AG04449 (cell line): ENCODE data around the gene LIN52.

Experiments used
- CTCF ChIA-PET: fragments of 350-600 bp; formaldehyde crosslinking; extraction: SDS; loops from one replicate; lab custom pipeline; 2021; ENCODE audit warnings: antibody characterized with exemption; lab: Yijun Ruan, JAX
- POLR2A ChIA-PET: fragments of 400-600, 350-600 bp; formaldehyde crosslinking; extraction: SDS; loops from one replicate; lab custom pipeline; 2020; ENCODE audit warnings: antibody characterized with exemption, inconsistent platforms; lab: Yijun Ruan, JAX
- DNase-seq: peaks from one replicate; pipeline ENCODE4 v3.0.0-alpha.2; 2010; ENCODE audit warnings: low read depth, low spot score
- H3K4me3 ChIP-seq: 2 replicates; pipeline ENCODE4 v1.5.1; 2011; ENCODE audit warnings: low read depth, mild to moderate bottlenecking, control low read depth, low read length
- TF ChIP-seq, protein P1 (sequence below): IDR thresholded peaks from one replicate; pipeline ENCODE4 v1.5.1; 2011; ENCODE audit warnings: mild to moderate bottlenecking, moderate library complexity, low read length, control low read depth, inconsistent platforms; ENCODE audit not compliant: insufficient read depth; ENCODE audit errors: missing control alignments

Gene LIN52

GRCh38 chr14:74249433-74250375, 164.9 kb downstream of the LIN52 start:
- ChIA-PET CTCF (interaction anchor here (0.6 to 11.3 kb wide), 12 partner anchors 8 to 139 kb away, joined by 3 to 150 read pairs (median 4); partner anchors contain the start of gene VSX2), POLR2A (no interaction called here)
- no peak for DNase-seq
- H3K4me3 ChIP-seq, result no peak overlapping the region
- TF ChIP-seq, protein P1, sequence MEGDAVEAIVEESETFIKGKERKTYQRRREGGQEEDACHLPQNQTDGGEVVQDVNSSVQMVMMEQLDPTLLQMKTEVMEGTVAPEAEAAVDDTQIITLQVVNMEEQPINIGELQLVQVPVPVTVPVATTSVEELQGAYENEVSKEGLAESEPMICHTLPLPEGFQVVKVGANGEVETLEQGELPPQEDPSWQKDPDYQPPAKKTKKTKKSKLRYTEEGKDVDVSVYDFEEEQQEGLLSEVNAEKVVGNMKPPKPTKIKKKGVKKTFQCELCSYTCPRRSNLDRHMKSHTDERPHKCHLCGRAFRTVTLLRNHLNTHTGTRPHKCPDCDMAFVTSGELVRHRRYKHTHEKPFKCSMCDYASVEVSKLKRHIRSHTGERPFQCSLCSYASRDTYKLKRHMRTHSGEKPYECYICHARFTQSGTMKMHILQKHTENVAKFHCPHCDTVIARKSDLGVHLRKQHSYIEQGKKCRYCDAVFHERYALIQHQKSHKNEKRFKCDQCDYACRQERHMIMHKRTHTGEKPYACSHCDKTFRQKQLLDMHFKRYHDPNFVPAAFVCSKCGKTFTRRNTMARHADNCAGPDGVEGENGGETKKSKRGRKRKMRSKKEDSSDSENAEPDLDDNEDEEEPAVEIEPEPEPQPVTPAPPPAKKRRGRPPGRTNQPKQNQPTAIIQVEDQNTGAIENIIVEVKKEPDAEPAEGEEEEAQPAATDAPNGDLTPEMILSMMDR, result no peak
